GM12878 (cell line): ENCODE results near the gene KRTAP5-2. TPM values are rescaled to one million over a fixed set of nuclear protein-coding genes. Genes with fewer than 3 reads are reported as not detected.

Experiments used
- ATAC-seq: fragments of 200-7000 bp; cut with Tn5 transposase; 3 replicates; pipeline ENCODE4 v1.9.1; 2020; ENCODE audit warnings: mild to moderate bottlenecking, moderate library complexity
- BruUV-seq: library from RNA; stranded (reverse); fragments of 400-500 nt; replicated peaks from 2 replicates; lab custom pipeline; 2021; lab: Mats Ljungman, UMichigan
- CTCF ChIA-PET: fragments of 300-600 bp; sonication (Branson Sonifier 250); formaldehyde crosslinking; extraction: SDS; loops from one replicate; lab custom pipeline; 2021; ENCODE audit warnings: inconsistent platforms; lab: Yijun Ruan, JAX
- POLR2A ChIA-PET: fragments of 350-600 bp; formaldehyde crosslinking; extraction: SDS; loops from one replicate; lab custom pipeline; 2021; ENCODE audit warnings: inconsistent platforms; lab: Charles Lee
- RAD21 ChIA-PET: fragments of 300-600 bp; sonication (Branson Sonifier 250); formaldehyde crosslinking; loops from one replicate; lab custom pipeline; 2023; ENCODE audit warnings: antibody characterized with exemption; ENCODE audit not compliant: unreplicated experiment; lab: Charles Lee
- SMC1A ChIA-PET: fragments of 300-600 bp; sonication (Branson Sonifier 250); formaldehyde crosslinking; loops from one replicate; lab custom pipeline; 2023; ENCODE audit not compliant: unreplicated experiment, uncharacterized antibody; lab: Charles Lee
- DNase-seq: peaks from one replicate; pipeline ENCODE4 v3.0.0-alpha.2; 2011; ENCODE audit warnings: low read depth, low spot score
- FAIRE-seq: peaks from 3 replicates; lab custom pipeline; 2011; peaks lifted over from hg19 to GRCh38; lab: Jason Lieb, UNC
- H2AFZ ChIP-seq: 2 replicates; pipeline ENCODE4 v1.6.0; 2011; ENCODE audit warnings: low read depth, low read length, control low read depth; ENCODE audit not compliant: control insufficient read depth
- H3K27ac ChIP-seq: 2 replicates; pipeline ENCODE4 v1.5.1; 2011; ENCODE audit warnings: control low read depth; ENCODE audit not compliant: control insufficient read depth, insufficient read depth
- H3K27me3 ChIP-seq, 2 experiments: replicated peaks in 1 of 2; 2 replicates each; pipeline versions ENCODE4 v1.6.0 to v1.6.1; 2011; ENCODE audit warnings: low read length in 1 of 2; ENCODE audit not compliant: control insufficient read depth in 2 of 2, insufficient read depth in 2 of 2
- H3K36me3 ChIP-seq, 2 experiments: 2 replicates each; pipeline ENCODE4 v1.5.1; 2011; ENCODE audit warnings: low read length in 1 of 2; ENCODE audit not compliant: control insufficient read depth in 2 of 2, insufficient read depth in 2 of 2
- H3K4me1 ChIP-seq: 2 replicates; pipeline ENCODE4 v1.6.1; 2011; ENCODE audit warnings: mild to moderate bottlenecking, low read length, moderate library complexity, mixed read lengths; ENCODE audit not compliant: control insufficient read depth, insufficient read depth
- H3K4me2 ChIP-seq: 2 replicates; pipeline ENCODE4 v1.6.0; 2011; ENCODE audit warnings: control low read depth; ENCODE audit not compliant: control insufficient read depth, insufficient read depth
- H3K4me3 ChIP-seq: fragments of 200-600 bp; sonication (generic); 2 replicates; pipeline ENCODE4 v1.5.1; 2016
- H3K79me2 ChIP-seq: 2 replicates; pipeline ENCODE4 v1.6.0; 2011; ENCODE audit warnings: low read length; ENCODE audit not compliant: control insufficient read depth, insufficient read depth
- H3K9ac ChIP-seq: 2 replicates; pipeline ENCODE4 v1.8.0; 2011; ENCODE audit warnings: low read length, control low read depth, mixed read lengths; ENCODE audit not compliant: control insufficient read depth, insufficient read depth
- H3K9me3 ChIP-seq: replicated peaks from 3 replicates; pipeline ENCODE4 v1.5.1; 2011; ENCODE audit warnings: mild to moderate bottlenecking, low read length; ENCODE audit not compliant: control insufficient read depth, insufficient read depth
- H4K20me1 ChIP-seq: 2 replicates; pipeline ENCODE4 v1.6.0; 2011; ENCODE audit not compliant: control insufficient read depth, insufficient read depth
- CBFB ChIP-seq: IDR thresholded peaks from 2 replicates; pipeline ENCODE4 v1.6.1; 2016; ENCODE audit warnings: antibody characterized with exemption, low read depth
- CEBPZ ChIP-seq: fragments of 150-350 bp; IDR thresholded peaks from 2 replicates; pipeline ENCODE4 v1.6.1; 2016; ENCODE audit warnings: low read depth, low read length
- CHD1 ChIP-seq: IDR thresholded peaks from 2 replicates; pipeline ENCODE4 v1.6.1; 2012; ENCODE audit warnings: low read depth, low read length, improper control_type of control experiment
- HCFC1 ChIP-seq: fragments of 150-350 bp; IDR thresholded peaks from 2 replicates; pipeline ENCODE4 v1.6.1; 2014; ENCODE audit warnings: low read length
- POLR2AphosphoS2 ChIP-seq: IDR thresholded peaks from 2 replicates; pipeline ENCODE4 v1.6.1; 2011; ENCODE audit warnings: low read depth, mild to moderate bottlenecking, low read length, improper control_type of control experiment, moderate library complexity
- RAD21 ChIP-seq: IDR thresholded peaks from 2 replicates; pipeline ENCODE4 v1.6.1; 2011; ENCODE audit warnings: mild to moderate bottlenecking, low read depth, low read length, moderate library complexity; ENCODE audit not compliant: insufficient read depth
- RAD51 ChIP-seq: fragments of 450-650 bp; IDR thresholded peaks from 2 replicates; pipeline ENCODE4 v1.6.1; 2016; ENCODE audit warnings: moderate library complexity, mild to moderate bottlenecking, inconsistent platforms
- SP1 ChIP-seq: IDR thresholded peaks from one replicate; pipeline ENCODE4 v1.6.1; 2011; ENCODE audit warnings: low read depth, low read length
- SRF ChIP-seq, 2 experiments: IDR thresholded peaks; 2 replicates each; pipeline ENCODE4 v1.6.1; 2011; ENCODE audit warnings: low read depth in 2 of 2, low read length in 2 of 2, mild to moderate bottlenecking in 1 of 2, moderate library complexity in 1 of 2
- TCF12 ChIP-seq: IDR thresholded peaks from 2 replicates; pipeline ENCODE4 v1.6.1; 2011; ENCODE audit warnings: low read depth, mild to moderate bottlenecking, low read length
- ZBTB11 ChIP-seq: fragments of 450-650 bp; formaldehyde crosslinking; IDR thresholded peaks from 2 replicates; pipeline ENCODE4 v1.5.0; 2022; ENCODE audit warnings: mild to moderate bottlenecking, missing genetic modification characterization
- ZBTB40 ChIP-seq: fragments of 450-650 bp; IDR thresholded peaks from 2 replicates; pipeline ENCODE4 v1.6.1; 2016; ENCODE audit warnings: mild to moderate bottlenecking, moderate library complexity, borderline replicate concordance
- ZNF622 ChIP-seq: fragments of 450-650 bp; IDR thresholded peaks from 2 replicates; pipeline ENCODE4 v1.6.1; 2017; ENCODE audit warnings: mild to moderate bottlenecking, inconsistent platforms
- WGBS: methylation state at CpG from one replicate; pipeline ENCODE4 v1.1.6; 2016; ENCODE audit warnings: low lambda C conversion rate; ENCODE audit not compliant: insufficient replicate concordance, insufficient coverage; ENCODE audit errors: missing lambda C conversion rate; 5-methylcytosine and 5-hydroxymethylcytosine counted together
- in situ Hi-C: fragments of 300-500 bp; cut with MboI; formaldehyde crosslinking; loops from 9 replicates; pipeline ENCODE4 v1.14.3; 2018; ENCODE audit warnings: mixed read lengths
- intact Hi-C: fragments of 100-400 bp; cut with micrococcal nuclease; formaldehyde crosslinking; loops from one replicate; pipeline ENCODE4 v1.14.2; 2022; ENCODE audit not compliant: unreplicated experiment
- polyA plus RNA-seq, 11 experiments: library from polyadenylated mRNA; depleted of rRNA in 4 of 11; unstranded in 6 of 11; stranded (reverse) in 5 of 11; fragments of >200 nt; fragmentation: Nextera tagmentation in 4 of 11; fragmentation: Illumina TruSeq in 1 of 11; extraction: Ambion mirVana in 4 of 11; extraction: Trizol in 1 of 11; gene quantifications; 1 replicate in 1 of 11; 2 replicates in 10 of 11; pipeline versions ENCODE4 v1.2.1 to v1.2.3, GENCODE V29; 2011 to 2016; ENCODE audit warnings: inconsistent platforms in 2 of 11, missing spikeins in 2 of 11, low read depth in 1 of 11
- total RNA-seq, 4 experiments: library from RNA; depleted of rRNA in 3 of 4; stranded (reverse); fragments of >200 nt in 3 of 4; fragmentation: Illumina TruSeq in 1 of 4; extraction: Trizol in 1 of 4; gene quantifications; 2 replicates each; pipeline versions ENCODE4 v1.2.1 to v1.2.3, GENCODE V29; 2013 to 2021

The KRTAP5-2 gene
- total and polyA plus RNA-seq, 10 of the 15 experiments (the other 5 are each of a cell fraction or from before 2014, with no cell fraction given) = not detected

- no peak for TF ChIP-seq ZBTB40
- TF ChIP-seq SRF (IDR thresholded peaks at IDR 0.05; ENCODE audit: low read depth in 2 of 2, low read length in 2 of 2) = no peak
- TF ChIP-seq CBFB = no peak
- TF ChIP-seq, all 136 proteins: peak for 0
Measured at GRCh38 chr11:1619449-1619848, 21.4 kb upstream of the KRTAP5-2 start (continued).

GRCh38 chr11:1618231-1618630, 20.1 kb upstream of the KRTAP5-2 start:
- no peak for FAIRE-seq
- H3K4me1 ChIP-seq = no peaks in the 10 kb centered on the region
- RAD21 ChIA-PET = no interaction called here
- H3K9me3 ChIP-seq = no peaks in the 10 kb centered on the region
- H2AFZ ChIP-seq = no peak overlapping the region
- H3K4me2 ChIP-seq = no peak overlapping the region
- POLR2A ChIA-PET = no interaction called here
- SMC1A ChIA-PET = no interaction called here
- no peaks in the 10 kb centered on the region for H3K79me2 ChIP-seq
- 56% methylated on average over 10 of the region's 10 CpGs for WGBS
- H3K4me3 ChIP-seq = no peak overlapping the region
- no peaks in the 10 kb centered on the region for H3K27me3 ChIP-seq
- no peak overlapping the region for H3K27ac ChIP-seq
- H4K20me1 ChIP-seq = no peaks in the 10 kb centered on the region
- CTCF ChIA-PET = interaction anchor here (0.9 to 1.6 kb wide), 5 partner anchors 8 to 43 kb away, joined by 3 to 6 read pairs (median 4); no protein-coding TSS in a partner anchor
- BruUV-seq = no TSS peak
- no peak for DNase-seq
- in situ Hi-C loops = no loop called here
- no peaks in the 10 kb centered on the region for H3K36me3 ChIP-seq
- no peak for ATAC-seq
- no peak overlapping the region for H3K9ac ChIP-seq
- intact Hi-C loops = no loop called here
- TF ChIP-seq CEBPZ (no peak), HCFC1 (no peak), SP1 (no peak), RAD21 (no peak), CHD1 (no peak), ZNF622 (no peak), RAD51 (no peak), POLR2AphosphoS2 (no peak), TCF12 (no peak), ZBTB11 (CRISPR knock-in tag) (no peak)
